Right renal pelvis (tissue), 4 donors: ENCODE measurements around the gene MAN1A2. TPM values are rescaled to one million over a fixed set of nuclear protein-coding genes. Genes with fewer than 3 reads are reported as not detected.

Source experiments
- DNase-seq, 4 donors: peaks; one replicate each; pipeline ENCODE4 v3.0.0-alpha.2; 2013; ENCODE audit warnings: low read depth in 4 of 4, low spot score in 3 of 4, missing footprints in 1 of 4
- polyA plus RNA-seq, 4 donors: library from polyadenylated mRNA; unstranded; fragments of 120-200 nt; gene quantifications; one replicate each; pipeline ENCODE4 v1.2.1, GENCODE V29; 2013; ENCODE audit not compliant: insufficient read length in 4 of 4

The MAN1A2 gene
- polyA plus RNA-seq, 4 donors: 43.1 to 49.7 (median 48.4) TPM

GRCh38 chr1:117479086-117479485 is 111.8 kb downstream of the MAN1A2 start:
- no peak for DNase-seq

DNA sequence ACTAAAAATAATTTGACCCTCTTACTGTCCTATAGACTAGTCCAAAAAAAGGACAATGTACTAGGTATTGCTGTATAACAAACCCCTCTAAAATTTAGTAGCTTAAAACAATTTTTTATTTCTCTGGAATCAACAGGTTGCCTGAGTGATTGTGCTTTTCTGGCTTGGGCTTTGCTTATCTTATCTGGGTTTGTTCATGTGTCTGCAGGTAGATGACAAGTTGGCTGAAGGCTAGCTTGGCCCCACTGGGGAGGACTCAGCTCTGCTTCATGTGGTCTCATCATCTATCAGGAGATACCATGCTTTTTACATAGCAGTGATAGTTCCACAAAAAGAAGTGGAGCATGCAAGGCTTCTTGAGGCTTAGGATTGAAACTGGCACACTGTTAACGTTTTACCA is 114.2 kb downstream of the MAN1A2 start:
- DNase-seq: no peak

- no peak for DNase-seq
Measured at GRCh38 chr1:117493906-117494305, 126.7 kb downstream of the MAN1A2 start.

GRCh38 chr1:117495068-117495467 is 127.8 kb downstream of the MAN1A2 start:
- no peak for DNase-seq

GRCh38 chr1:117499071-117499470 is 131.8 kb downstream of the MAN1A2 start:
- no peak for DNase-seq

DNA sequence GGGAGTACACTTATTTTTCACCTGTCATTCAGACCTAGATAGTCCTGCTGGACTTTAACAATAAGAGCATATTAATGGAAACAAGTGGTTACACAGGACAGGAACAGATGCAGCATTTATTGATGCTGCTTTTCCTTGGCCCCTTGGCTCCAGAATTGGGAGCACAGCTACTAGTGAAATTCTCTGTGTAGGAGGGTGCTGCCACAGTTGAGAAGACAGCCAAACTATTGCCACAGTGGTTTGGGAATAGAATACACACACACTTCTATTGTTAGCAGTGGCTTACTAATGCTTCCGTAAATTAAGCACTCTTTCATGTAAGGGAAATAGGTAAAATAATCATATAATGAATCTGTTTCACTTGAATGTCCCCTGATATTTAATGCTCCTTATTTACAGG is 133.3 kb downstream of the MAN1A2 start:
- DNase-seq: no peak

DNA sequence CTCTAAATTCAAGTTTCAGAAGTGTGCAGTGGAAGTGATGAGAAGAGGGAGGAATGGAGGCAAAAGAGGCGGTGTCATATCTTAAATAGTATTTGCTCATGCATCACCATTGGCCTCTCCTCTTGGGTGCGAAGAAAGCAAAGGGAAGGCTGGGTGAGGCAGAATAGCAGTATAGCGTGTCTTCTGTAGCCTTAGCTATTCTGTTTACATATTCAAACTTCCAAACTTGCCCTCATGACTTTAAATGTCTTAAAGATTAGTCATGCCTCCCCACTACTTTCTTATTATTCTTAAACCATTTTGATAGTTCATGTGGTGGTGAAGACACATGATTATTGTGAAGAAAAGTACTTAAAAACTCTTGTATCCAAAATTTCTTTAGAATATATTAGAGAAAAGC is 134.0 kb downstream of the MAN1A2 start:
- no peak for DNase-seq

- DNase-seq: no peak
Measured at GRCh38 chr1:117511273-117511672, 144.0 kb downstream of the MAN1A2 start.

DNA sequence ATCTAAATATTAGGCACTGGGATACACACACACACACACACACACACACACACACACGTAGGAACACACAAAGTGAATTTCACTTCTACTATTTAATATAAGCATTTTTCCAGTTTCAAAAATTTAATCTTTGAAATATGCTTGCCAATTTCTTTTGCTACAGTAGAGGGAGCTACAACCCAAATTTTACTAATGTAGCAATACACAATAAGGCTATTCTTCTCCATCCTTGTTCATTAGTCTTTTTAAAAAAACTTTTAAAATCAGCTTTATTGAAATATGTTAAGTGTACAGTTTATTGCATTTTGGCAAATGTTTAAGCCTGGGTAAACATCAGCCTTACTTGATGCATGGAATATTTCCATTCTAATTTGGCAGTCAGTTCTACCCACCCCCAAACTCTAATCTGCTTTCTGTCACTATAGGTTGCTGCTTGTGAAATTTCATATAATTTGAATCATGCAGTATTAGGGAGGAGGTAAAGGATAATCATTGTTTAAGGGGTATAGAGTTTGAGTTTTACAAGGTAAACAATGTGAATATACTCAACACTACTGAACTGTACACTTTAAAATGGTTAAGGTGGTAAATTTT is 145.6 kb downstream of the MAN1A2 start:
- no peak for DNase-seq

- DNase-seq: no peak
Measured at GRCh38 chr1:117523111-117523510, 155.9 kb downstream of the MAN1A2 start.

DNA sequence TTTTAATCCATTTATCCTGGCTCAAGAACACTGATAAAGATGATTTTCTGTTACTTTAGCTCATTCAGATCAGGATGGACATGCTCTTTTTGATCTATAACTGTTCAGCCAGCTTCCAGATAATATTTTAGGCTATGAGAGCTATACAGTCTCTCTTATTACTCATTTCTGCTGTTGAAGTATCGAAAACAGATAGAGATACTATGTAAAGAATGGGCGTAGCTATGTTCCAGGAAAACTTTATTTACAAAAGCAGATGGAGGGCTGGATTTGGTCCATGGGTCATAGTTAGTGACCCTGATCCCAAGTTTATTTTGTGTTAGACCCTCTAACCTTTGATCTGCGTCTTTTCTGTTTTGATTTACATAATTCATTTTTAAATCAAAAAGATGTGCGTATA is 159.8 kb downstream of the MAN1A2 start:
- DNase-seq: no peak

DNA sequence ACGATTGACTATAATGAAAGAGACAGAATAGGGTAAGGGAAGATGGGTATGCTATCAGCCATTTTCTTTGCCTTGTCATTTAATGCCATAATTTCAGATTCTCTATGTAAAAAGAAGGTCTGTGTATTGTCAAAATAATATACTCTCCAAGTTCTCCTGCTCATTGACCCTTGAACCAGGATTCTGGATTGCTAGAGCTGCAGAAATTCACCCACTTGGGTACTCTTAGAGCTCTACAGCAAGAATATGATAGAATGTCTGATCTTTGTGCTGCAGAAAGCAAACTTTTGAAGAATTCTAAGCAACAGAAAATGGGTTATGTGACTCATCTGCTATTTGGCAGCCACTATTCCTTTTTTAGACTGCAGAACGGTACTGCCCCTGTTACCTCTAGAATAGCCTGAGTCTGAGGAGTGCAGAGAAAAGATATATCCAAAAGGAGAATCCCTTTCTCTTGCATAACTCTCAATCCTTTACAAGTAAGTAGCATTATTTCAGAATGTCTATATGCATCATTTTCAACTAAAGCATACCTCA is 160.4 kb downstream of the MAN1A2 start:
- no peak for DNase-seq

DNA sequence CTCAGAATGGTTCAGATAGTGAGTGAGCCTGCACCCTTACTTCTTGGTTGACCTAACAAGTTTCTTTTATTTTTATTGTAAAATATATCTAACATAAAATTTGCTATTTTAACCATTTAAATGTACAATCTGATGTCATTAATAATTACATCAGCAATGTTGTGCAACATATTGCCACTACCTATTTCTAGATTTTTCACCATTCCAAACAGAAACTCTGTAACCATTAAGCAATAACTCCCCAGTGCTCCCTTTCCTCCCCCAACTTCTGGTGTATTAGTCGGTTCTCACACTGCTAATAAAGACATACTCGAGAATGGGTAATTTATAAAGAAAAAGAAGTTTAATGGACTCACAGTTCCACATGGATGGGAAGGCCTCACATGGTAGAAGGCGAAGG is 162.4 kb downstream of the MAN1A2 start:
- no peak for DNase-seq

DNA sequence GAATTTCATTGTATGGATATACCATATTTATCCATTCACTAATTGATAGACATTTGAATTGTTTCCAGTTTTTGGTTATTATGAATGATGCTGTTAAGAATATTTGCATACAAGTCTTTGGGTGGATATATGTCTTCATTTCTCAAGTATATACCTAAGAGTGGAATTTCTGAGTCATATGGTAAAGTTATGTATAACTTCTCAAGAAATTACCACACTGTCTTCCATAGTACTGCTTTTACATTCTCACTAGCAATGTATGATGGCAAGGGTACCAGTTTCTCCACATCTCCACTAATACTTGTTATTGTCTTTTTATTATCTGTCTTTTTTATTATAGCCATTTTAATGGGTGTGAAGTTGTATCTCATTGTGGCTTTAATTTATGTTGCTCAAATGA is 164.0 kb downstream of the MAN1A2 start:
- no peak for DNase-seq

GRCh38 chr1:117534995-117535467 is 167.8 kb downstream of the MAN1A2 start:
- DNase-seq: peak; percentile 25 to 45 (median 33)

DNA sequence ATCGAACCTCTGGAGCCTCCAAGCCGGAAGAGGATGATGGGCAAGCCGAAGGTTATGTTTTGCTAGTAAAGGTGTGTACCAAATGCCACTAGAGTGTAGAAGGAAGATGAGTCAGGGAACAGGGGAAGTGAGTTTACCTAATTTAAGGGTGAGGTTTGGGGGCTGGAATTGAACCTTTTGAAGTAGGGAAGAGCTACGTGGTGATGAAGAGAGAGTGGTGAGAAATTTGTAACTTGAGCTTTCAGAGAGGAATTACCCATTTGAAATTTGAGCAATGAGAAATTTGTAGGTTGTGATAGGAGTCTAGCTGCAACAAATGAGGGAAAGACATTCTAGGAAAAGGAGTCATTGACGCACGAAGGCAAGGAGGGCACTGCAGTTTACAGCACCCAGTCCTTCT is 168.6 kb downstream of the MAN1A2 start:
- no peak for DNase-seq

DNA sequence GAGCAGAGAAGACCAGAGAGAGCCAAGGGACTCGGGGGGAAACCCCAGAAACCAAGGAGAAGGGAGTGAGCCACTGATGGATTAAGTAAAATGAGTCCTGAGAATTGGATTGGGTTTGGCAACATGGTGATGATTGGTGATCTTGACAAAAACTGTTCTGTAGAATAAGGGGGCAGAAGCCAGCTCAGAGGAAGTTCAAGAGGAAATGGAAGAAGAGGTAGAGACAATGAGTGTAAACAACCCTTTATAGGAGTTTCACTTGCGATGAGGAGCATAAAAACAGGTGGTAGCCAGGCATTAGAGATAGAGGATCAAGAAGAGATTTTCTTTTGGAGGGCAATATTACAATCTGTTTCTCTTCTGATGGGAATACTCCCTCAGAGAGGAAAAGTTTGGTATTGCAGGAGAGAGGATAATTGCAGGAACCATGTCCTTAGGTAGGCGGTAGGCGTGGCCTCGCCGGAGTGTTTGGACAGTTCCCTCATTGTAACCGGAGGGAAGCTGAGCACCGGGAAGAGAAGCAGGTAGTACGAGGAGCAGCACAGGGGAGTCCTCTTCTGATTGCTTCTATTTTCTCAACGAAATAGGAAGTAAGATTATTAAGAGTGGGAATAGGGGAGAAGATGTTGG is 170.2 kb downstream of the MAN1A2 start:
- DNase-seq: no peak

- no peak for DNase-seq
Measured at GRCh38 chr1:117540532-117540931, 173.3 kb downstream of the MAN1A2 start.

DNA sequence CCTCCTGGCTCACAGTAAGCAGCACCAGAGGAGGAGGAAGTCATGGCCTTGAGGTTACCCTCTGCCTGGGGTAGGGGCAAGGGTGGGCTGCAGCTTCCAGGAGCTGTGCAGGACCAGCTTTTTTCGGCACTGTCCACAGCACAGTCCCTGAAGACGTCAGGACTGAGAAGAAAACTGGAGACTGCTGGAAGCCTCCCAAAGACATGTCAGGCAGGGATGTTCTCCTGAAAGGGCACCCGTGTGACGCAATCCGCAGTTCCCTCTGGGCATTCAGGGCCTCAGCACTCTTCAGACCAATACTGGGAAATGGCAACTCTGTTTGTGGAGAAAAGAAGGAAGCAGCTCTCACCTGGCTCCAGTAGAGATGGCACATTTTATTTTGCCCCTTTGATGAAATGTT is 173.8 kb downstream of the MAN1A2 start:
- DNase-seq: no peak

DNA sequence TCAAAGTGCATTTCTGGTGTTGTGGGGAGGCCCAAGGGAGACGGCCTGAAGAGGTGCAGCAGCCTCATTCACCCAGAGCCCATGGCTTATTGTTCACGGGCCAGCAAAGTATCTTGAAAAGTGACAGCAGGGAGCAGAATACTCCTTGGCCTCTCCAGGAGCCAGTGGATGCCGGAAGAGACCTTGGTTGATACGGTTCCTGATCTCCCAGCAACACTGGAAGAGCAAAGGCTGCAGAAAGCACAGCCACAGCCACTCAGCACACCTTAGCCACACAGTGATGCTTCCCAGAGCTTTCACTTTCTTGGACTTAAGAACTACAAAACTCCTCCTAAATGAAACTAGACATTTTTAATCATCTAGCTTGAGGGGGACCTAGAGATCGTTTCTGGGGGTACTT is 174.3 kb downstream of the MAN1A2 start:
- no peak for DNase-seq

DNA sequence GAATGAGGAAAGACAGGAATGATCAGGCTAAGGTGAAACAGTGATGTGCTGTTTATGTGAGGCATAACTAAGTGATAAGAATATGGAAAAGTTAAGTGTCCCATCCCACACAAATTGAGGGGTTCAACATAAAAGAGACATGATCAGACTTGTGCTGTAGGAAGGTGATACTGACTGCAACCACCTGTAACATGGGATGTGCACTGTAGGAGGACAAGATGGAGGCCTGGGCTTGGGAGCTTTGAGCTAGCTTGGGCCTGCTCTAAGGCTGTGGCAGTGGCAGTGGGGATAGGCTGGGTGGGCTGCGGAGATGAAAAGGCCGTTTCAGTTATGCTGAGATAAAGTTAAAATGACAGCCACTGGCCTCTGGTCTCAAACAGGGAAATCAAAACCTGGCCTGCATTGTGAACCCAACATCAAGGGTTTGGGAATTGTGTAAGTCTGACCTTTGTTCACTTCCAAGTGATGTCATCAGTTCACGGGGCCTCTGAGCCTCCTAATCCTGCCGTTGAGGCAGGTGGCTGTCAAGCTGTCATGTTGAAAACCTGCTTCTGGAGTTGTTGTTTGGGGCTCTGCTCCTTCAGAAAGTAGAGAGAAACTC is 177.4 kb downstream of the MAN1A2 start:
- DNase-seq: no peak

GRCh38 chr1:117546467-117546866 is 179.2 kb downstream of the MAN1A2 start:
- no peak for DNase-seq
